PC-3 (cell line): ENCODE measurements around the gene HDAC4. TPM values are rescaled to one million over a fixed set of nuclear protein-coding genes. Genes with fewer than 3 reads are reported as not detected.

Experiments
- ATAC-seq: fragments of 200-7000 bp; cut with Tn5 transposase; 2 replicates; pipeline ENCODE4 v1.9.1; 2020; ENCODE audit warnings: mild to moderate bottlenecking, moderate library complexity
- BruUV-seq: library from RNA; stranded (reverse); fragments of 400-500 nt; replicated peaks from 2 replicates; lab custom pipeline; 2021; lab: Mats Ljungman, UMichigan
- CTCF ChIA-PET: fragments of 300-600 bp; sonication (Branson Sonifier 250); formaldehyde crosslinking; loops from one replicate; lab custom pipeline; 2022; ENCODE audit warnings: antibody characterized with exemption; lab: Charles Lee
- POLR2A ChIA-PET: fragments of 300-600 bp; sonication (Branson Sonifier 250); formaldehyde crosslinking; loops from one replicate; lab custom pipeline; 2022; ENCODE audit warnings: antibody characterized with exemption; ENCODE audit not compliant: unreplicated experiment; lab: Charles Lee
- DNase-seq: peaks from one replicate; pipeline ENCODE4 v3.0.0-alpha.2; 2015
- H2AFZ ChIP-seq: fragments of 300-600 bp; sonication (generic); 2 replicates; pipeline ENCODE4 v1.6.0; 2016; ENCODE audit warnings: antibody characterized with exemption, low read length
- H3F3A ChIP-seq: fragments of 300-600 bp; sonication (generic); one replicate; pipeline ENCODE4 v1.6.0; 2017; ENCODE audit warnings: antibody characterized with exemption, low read length, control low read depth, mild to moderate bottlenecking; ENCODE audit not compliant: unreplicated experiment
- H3K27ac ChIP-seq: fragments of 300-600 bp; sonication (generic); 2 replicates; pipeline ENCODE4 v1.5.1; 2016; ENCODE audit warnings: mild to moderate bottlenecking, low read length
- H3K27me3 ChIP-seq: fragments of 300-600 bp; sonication (generic); 2 replicates; pipeline ENCODE4 v1.6.1; 2016; ENCODE audit warnings: low read length, mixed read lengths
- H3K36me3 ChIP-seq: fragments of 300-600 bp; sonication (generic); 2 replicates; pipeline ENCODE4 v1.6.1; 2016; ENCODE audit warnings: low read depth, mixed run types, low read length, mixed read lengths
- H3K4me1 ChIP-seq: fragments of 300-600 bp; sonication (generic); 2 replicates; pipeline ENCODE4 v1.5.1; 2016; ENCODE audit warnings: low read length; ENCODE audit not compliant: insufficient read depth
- H3K4me2 ChIP-seq: fragments of 300-600 bp; sonication (generic); 2 replicates; pipeline ENCODE4 v1.6.0; 2016; ENCODE audit warnings: low read length
- H3K4me3 ChIP-seq: fragments of 300-600 bp; sonication (generic); 2 replicates; pipeline ENCODE4 v1.5.1; 2016; ENCODE audit warnings: mild to moderate bottlenecking, low read length, mixed read lengths
- H3K79me2 ChIP-seq: fragments of 300-600 bp; sonication (generic); 2 replicates; pipeline ENCODE4 v1.6.1; 2017; ENCODE audit warnings: low read length, mixed read lengths
- H3K9ac ChIP-seq: fragments of 300-600 bp; sonication (generic); 2 replicates; pipeline ENCODE4 v1.6.0; 2016; ENCODE audit warnings: mild to moderate bottlenecking, low read length
- H3K9me2 ChIP-seq: fragments of 300-600 bp; sonication (generic); replicated peaks from 2 replicates; pipeline ENCODE4 v1.6.1; 2016; ENCODE audit warnings: mixed run types, low read length, mixed read lengths
- H3K9me3 ChIP-seq: fragments of 300-600 bp; sonication (generic); 2 replicates; pipeline ENCODE4 v1.6.1; 2016; ENCODE audit warnings: low read length, mixed read lengths
- H4K20me1 ChIP-seq: fragments of 300-600 bp; sonication (generic); 2 replicates; pipeline ENCODE4 v1.6.1; 2016; ENCODE audit warnings: low read length, mixed read lengths
- EZH2 ChIP-seq: fragments of 300-600 bp; sonication (generic); IDR thresholded peaks from one replicate; pipeline ENCODE4 v1.6.1; 2017; ENCODE audit warnings: antibody characterized with exemption, mild to moderate bottlenecking, low read length; ENCODE audit not compliant: unreplicated experiment
- EZH2phosphoT487 ChIP-seq: fragments of 300-600 bp; sonication (generic); IDR thresholded peaks from 2 replicates; pipeline ENCODE4 v1.6.1; 2018; ENCODE audit warnings: mild to moderate bottlenecking, antibody characterized with exemption, low read length, borderline replicate concordance
- intact Hi-C: fragments of 100-400 bp; cut with micrococcal nuclease; formaldehyde crosslinking; loops from 2 replicates; pipeline ENCODE4 v1.9.0; 2023
- total RNA-seq: library from RNA; depleted of rRNA; stranded (reverse); fragments of >200 nt; gene quantifications from 2 replicates; pipeline ENCODE4 v1.2.3, GENCODE V29; 2014
- TF ChIP-seq, protein P1 (sequence below): fragments of 300-600 bp; sonication (generic); conservative IDR thresholded peaks from 2 replicates; pipeline ENCODE4 v1.5.1; 2017; ENCODE audit warnings: antibody characterized with exemption, low read depth, mild to moderate bottlenecking, low read length

Gene HDAC4
- total RNA-seq, 1 experiment from 2014 or later = 8.5 TPM

DNA sequence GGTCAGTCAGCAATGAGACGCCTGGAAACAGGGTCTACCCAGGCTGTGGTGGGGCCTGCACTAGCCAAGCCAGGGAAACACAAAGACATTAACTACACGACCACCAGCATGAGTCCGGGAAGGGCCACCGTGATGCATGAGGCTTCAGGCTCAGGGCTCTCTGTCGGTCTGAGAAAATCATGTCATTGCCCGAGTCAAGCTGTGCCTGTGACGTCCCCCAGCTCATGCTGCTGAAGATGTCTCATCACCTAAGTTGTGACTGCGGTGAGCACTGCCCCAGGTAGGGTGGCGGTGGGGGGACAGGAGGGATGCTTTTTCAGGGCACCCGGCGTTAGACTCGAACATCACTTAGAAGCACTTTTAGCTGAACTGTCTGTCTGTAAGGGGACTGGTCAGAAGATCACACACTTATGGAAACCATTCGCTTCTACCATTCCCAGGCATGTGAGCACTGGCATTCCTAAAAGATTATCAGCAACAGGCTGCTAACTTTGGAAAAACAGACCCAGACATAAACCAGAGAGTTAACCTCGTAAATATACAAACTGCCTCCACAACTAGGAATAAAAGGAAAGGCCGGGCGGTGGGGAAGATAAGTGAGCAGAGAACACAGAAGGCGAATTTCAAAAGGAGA, 234.5 kb downstream of the HDAC4 start:
- Histone ChIP-seq H3K4me1 (no peaks in the 10 kb centered on the region), H3K9ac (no peak overlapping the region), H3K27me3 (no peaks in the 10 kb centered on the region), H3K79me2 (no peaks in the 10 kb centered on the region), H2AFZ (no peak overlapping the region), H3K36me3 (peaks cover 6% of the 10 kb centered on the region; the same call in 1 of the 2 replicates), H3K4me3 (no peak overlapping the region), H3F3A (no peaks in the 10 kb centered on the region), H3K27ac (no peak overlapping the region), H4K20me1 (no peaks in the 10 kb centered on the region), H3K4me2 (no peak overlapping the region), H3K9me2 (no peaks in the 10 kb centered on the region), H3K9me3 (0 out of 2 replicates have a peak, but pooled peaks cover 4% of the 10 kb centered on the region)
- no peak for DNase-seq
- intact Hi-C loops = no loop called here
- ChIA-PET POLR2A (no interaction called here), CTCF (no interaction called here)
- TF ChIP-seq EZH2phosphoT487 (no peak), EZH2 (no peak)
- TF ChIP-seq, protein P1, sequence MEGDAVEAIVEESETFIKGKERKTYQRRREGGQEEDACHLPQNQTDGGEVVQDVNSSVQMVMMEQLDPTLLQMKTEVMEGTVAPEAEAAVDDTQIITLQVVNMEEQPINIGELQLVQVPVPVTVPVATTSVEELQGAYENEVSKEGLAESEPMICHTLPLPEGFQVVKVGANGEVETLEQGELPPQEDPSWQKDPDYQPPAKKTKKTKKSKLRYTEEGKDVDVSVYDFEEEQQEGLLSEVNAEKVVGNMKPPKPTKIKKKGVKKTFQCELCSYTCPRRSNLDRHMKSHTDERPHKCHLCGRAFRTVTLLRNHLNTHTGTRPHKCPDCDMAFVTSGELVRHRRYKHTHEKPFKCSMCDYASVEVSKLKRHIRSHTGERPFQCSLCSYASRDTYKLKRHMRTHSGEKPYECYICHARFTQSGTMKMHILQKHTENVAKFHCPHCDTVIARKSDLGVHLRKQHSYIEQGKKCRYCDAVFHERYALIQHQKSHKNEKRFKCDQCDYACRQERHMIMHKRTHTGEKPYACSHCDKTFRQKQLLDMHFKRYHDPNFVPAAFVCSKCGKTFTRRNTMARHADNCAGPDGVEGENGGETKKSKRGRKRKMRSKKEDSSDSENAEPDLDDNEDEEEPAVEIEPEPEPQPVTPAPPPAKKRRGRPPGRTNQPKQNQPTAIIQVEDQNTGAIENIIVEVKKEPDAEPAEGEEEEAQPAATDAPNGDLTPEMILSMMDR = no peak
- ATAC-seq = no peak
- BruUV-seq = no TSS peak

DNA sequence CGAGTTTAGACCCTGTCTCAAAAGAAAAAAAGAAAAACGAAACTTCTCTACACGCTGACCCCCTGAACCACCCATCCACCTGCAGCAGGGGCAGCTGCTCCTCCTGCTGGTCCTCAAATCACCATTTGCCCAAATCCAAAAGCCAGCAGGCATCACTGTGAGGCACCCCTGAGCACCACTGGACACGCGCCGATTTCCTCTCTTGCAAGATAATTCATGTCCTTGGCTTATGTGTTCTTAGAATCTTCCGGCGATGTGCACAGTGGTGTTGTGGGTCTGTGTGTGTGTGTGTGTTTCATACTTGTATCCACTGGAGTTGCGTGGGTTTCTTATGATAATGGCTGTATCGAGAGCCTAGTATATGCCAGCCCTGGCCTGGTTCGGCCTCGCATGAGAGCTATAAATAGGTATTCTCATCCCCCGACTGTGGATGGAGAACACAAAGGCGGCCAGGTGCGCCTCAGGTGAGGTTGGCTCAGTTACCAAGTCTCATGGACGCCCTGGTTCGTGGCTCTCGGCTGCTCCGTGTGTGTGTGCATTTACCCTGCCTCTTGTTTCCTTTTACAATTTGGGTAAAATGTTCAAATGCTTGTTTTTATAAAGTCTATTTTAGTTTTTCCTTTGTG, 235.5 kb downstream of the HDAC4 start:
- Histone ChIP-seq H3K9me2 (no peaks in the 10 kb centered on the region), H3F3A (no peaks in the 10 kb centered on the region), H3K4me1 (no peaks in the 10 kb centered on the region), H3K9me3 (no peaks in the 10 kb centered on the region), H2AFZ (no peak overlapping the region), H3K36me3 (no peaks in the 10 kb centered on the region), H3K4me2 (no peak overlapping the region), H3K27ac (no peak overlapping the region), H3K4me3 (no peak overlapping the region), H3K79me2 (no peaks in the 10 kb centered on the region), H3K9ac (no peak overlapping the region), H4K20me1 (no peaks in the 10 kb centered on the region), H3K27me3 (no peaks in the 10 kb centered on the region)
- DNase-seq (no peak), ATAC-seq (no peak)
- ChIA-PET CTCF (no interaction called here), POLR2A (no interaction called here)
- no TSS peak for BruUV-seq
- TF ChIP-seq EZH2 (no peak), EZH2phosphoT487 (no peak)
- TF ChIP-seq, protein P1 = no peak
- intact Hi-C loops = no loop called here

DNA sequence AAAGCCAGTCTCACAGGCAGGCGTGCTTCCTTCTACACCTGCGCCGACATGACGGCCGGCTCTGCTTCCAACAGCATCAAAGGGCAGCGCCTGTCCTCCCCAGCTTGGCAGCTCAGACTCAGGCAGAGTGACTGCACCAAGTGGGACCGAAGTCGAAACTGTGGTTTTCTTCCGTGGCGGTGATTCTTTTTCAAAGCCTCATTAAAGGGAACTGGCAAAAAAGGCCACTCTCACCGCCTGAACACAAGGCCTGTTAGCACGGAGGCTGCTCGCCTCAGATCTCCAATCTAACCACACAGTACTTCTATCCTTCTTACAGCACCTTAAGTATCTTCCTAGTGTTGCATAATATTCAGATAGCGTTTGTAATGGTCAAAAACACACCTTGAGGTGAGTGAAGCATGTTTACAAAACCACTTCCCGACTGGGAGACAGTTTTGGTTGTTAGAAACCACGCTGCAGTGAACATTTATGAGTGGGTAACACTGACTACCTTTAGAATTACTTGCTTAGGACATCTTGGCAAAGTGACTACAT, 236.4 kb downstream of the HDAC4 start:
- TF ChIP-seq EZH2phosphoT487 (no peak), EZH2 (no peak)
- TF ChIP-seq, protein P1 = no peak
- H3F3A ChIP-seq = no peaks in the 10 kb centered on the region
- ATAC-seq (no peak), DNase-seq (no peak)
- H3K79me2 ChIP-seq = no peaks in the 10 kb centered on the region
- no peaks in the 10 kb centered on the region for H3K4me1 ChIP-seq
- H3K27me3 ChIP-seq = no peaks in the 10 kb centered on the region
- H4K20me1 ChIP-seq = no peaks in the 10 kb centered on the region
- H3K4me2 ChIP-seq = no peak overlapping the region
- H3K9ac ChIP-seq = no peak overlapping the region
- no TSS peak for BruUV-seq
- H3K4me3 ChIP-seq = no peak overlapping the region
- CTCF ChIA-PET = no interaction called here
- POLR2A ChIA-PET = no interaction called here
- no peaks in the 10 kb centered on the region for H3K36me3 ChIP-seq
- no peaks in the 10 kb centered on the region for H3K9me2 ChIP-seq
- H2AFZ ChIP-seq = no peak overlapping the region
- no peak overlapping the region for H3K27ac ChIP-seq
- no peaks in the 10 kb centered on the region for H3K9me3 ChIP-seq
- intact Hi-C loops = no loop called here
